ENCODE measurements around the gene TMPRSS4.

The TMPRSS4 gene

GRCh38 chr11:118135051-118135795 lies 58.3 kb downstream of the TMPRSS4 start:
- DNase-seq (ENCODE audit: low read depth in 2 of 2) = no peak

- no peak for DNase-seq (ENCODE audit: low read depth in 2 of 2)
These were observed 58.9 kb downstream of the TMPRSS4 start for GRCh38 chr11:118135796-118136165.

GRCh38 chr11:118136341-118136740 lies 59.5 kb downstream of the TMPRSS4 start:
- no peak for DNase-seq (ENCODE audit: low read depth in 2 of 2)

GRCh38 chr11:118136801-118137200 lies 59.9 kb downstream of the TMPRSS4 start:
- DNase-seq (ENCODE audit: low read depth in 2 of 2) = no peak

- no peak for DNase-seq (ENCODE audit: low read depth in 2 of 2)
These were observed 62.1 kb downstream of the TMPRSS4 start for GRCh38 chr11:118138839-118139420.

- no peak for DNase-seq (ENCODE audit: low read depth in 2 of 2)
These were observed 62.7 kb downstream of the TMPRSS4 start for GRCh38 chr11:118139578-118139977.

GRCh38 chr11:118142081-118142480 lies 65.2 kb downstream of the TMPRSS4 start:
- no peak for DNase-seq (ENCODE audit: low read depth in 2 of 2)

- no peak for DNase-seq (ENCODE audit: low read depth in 2 of 2)
These were observed 65.9 kb downstream of the TMPRSS4 start for GRCh38 chr11:118142809-118143208.

GRCh38 chr11:118143661-118144185 lies 66.8 kb downstream of the TMPRSS4 start:
- no peak for DNase-seq (ENCODE audit: low read depth in 2 of 2)

- no peak for DNase-seq (ENCODE audit: low read depth in 2 of 2)
These were observed 67.7 kb downstream of the TMPRSS4 start for GRCh38 chr11:118144301-118145268.

GRCh38 chr11:118145285-118146227 lies 68.7 kb downstream of the TMPRSS4 start:
- DNase-seq (ENCODE audit: low read depth in 2 of 2) = peak; percentile 65 to 70

GRCh38 chr11:118146554-118146953 lies 69.7 kb downstream of the TMPRSS4 start:
- no peak for DNase-seq (ENCODE audit: low read depth in 2 of 2)

- no peak for DNase-seq (ENCODE audit: low read depth in 2 of 2)
These were observed 70.6 kb downstream of the TMPRSS4 start for GRCh38 chr11:118147502-118147901.

- DNase-seq (ENCODE audit: low read depth in 2 of 2) = no peak
These were observed 71.4 kb downstream of the TMPRSS4 start for GRCh38 chr11:118148240-118148639.

- no peak for DNase-seq (ENCODE audit: low read depth in 2 of 2)
These were observed 72.0 kb downstream of the TMPRSS4 start for GRCh38 chr11:118148856-118149255.

- no peak for DNase-seq (ENCODE audit: low read depth in 2 of 2)
These were observed 72.6 kb downstream of the TMPRSS4 start for GRCh38 chr11:118149493-118149892.

- DNase-seq (ENCODE audit: low read depth in 2 of 2) = no peak
These were observed 74.6 kb downstream of the TMPRSS4 start for GRCh38 chr11:118151431-118151830.

- no peak for DNase-seq (ENCODE audit: low read depth in 2 of 2)
These were observed 75.2 kb downstream of the TMPRSS4 start for GRCh38 chr11:118152020-118152551.

- no peak for DNase-seq (ENCODE audit: low read depth in 2 of 2)
These were observed 75.9 kb downstream of the TMPRSS4 start, which contains the start of gene SCN4B for GRCh38 chr11:118152552-118153471. Gene SCN4B (minus strand): TSS chr11:118152823. CDS start chr11:118152673, 150 bp downstream.

- no peak for DNase-seq (ENCODE audit: low read depth in 2 of 2)
These were observed 76.6 kb downstream of the TMPRSS4 start for GRCh38 chr11:118153516-118153915.

Measured in activated CD8-positive, alpha-beta memory T cell treated with anti-CD3 and anti-CD28 coated beads for 4 hours (primary cell).